ENCODE data around the gene ANXA10. TPM values are rescaled to one million over a fixed set of nuclear protein-coding genes. Genes with fewer than 3 reads are reported as not detected.
"Not testable (repeated sequence)": the region's sequence is repeated elsewhere in the genome, so short reads cannot be mapped to it uniquely, and the experiment has no call there.

ANXA10 gene
- total RNA-seq, 1 experiment from 2014 or later = 2.5 TPM

DNA sequence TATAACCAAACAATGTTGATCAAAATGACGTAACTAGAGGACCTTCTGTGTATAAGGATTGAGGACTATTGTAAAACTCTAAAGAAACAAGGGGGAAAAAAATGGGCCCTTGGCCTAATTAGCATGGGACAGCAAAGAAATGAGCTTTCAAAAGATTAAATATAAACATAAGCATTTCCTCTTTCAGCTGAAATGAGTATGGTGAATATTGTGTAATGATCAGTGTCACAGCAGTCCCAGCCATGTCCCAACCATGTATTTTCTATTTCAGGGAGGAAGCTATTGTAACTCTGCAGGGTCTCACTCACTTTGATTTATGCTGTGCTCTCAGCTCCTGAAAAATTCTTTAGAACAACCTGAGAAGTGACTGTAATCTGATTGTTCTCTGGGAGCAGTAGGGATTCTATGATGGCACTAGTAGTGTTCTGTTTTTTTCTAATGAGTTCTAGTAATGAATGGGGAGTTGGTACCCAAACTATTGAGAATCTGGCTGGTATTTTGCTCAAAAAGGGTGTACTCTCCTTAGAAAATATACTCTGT is 25.8 kb downstream of the ANXA10 start:
- no peak for DNase-seq (ENCODE audit: extremely low read depth, low read depth)

DNA sequence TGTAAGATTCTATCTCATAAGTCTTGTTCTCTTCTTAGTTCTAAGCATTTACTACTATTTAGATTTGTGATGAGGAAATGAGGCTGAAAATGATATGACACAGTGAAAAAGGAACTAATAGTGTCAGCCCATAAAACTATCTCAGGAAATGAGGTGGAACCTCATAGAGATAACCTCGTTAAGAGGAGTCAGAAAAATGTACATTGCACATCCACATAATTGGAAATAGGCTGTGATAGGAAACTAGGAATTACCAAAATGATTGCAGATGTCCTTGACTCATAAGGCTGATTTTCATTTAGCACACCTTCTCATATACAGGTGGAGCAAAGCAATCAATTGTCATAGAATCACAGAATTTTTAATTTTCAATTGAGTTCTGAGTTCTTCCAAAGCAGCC is 26.8 kb downstream of the ANXA10 start:
- no peak for DNase-seq (ENCODE audit: extremely low read depth, low read depth)

DNA sequence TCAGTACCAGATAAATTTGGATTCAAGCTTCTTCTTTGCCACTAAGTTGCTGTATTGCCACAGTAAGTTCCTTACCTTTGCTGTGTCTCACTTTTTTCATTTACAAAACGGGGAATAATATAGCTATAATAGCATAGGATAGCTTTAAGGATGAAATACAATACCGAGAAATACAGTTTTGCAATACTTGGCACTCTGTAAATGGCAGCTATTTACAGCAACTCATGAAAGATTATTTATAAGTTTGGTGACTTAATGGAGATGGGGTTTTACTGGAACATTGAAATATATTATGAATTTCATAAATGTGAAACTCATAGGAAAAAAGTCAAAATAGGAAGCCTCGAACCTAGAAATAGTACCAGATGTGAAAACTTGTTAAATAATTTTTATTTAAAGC is 27.6 kb downstream of the ANXA10 start:
- no peak for DNase-seq (ENCODE audit: extremely low read depth, low read depth)

DNA sequence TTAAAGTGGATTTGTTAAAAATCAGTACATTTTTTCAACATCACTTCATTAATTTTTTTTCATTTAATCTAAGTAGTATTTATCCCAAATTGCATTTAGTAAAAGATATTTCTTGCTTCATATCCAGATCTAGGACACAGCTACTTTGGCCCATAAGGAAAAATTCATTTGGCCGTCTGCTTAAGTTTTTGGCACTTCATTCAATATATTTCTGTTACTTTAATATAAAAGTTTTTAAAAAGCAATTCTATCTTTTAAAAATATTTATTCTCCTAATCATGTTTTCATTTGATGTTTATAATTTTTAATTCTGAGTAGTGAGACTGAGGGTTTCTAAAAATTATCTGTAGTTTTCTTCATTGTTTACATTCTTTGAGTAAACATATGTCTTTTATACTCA is 28.5 kb downstream of the ANXA10 start:
- no peak for DNase-seq (ENCODE audit: extremely low read depth, low read depth)

DNA sequence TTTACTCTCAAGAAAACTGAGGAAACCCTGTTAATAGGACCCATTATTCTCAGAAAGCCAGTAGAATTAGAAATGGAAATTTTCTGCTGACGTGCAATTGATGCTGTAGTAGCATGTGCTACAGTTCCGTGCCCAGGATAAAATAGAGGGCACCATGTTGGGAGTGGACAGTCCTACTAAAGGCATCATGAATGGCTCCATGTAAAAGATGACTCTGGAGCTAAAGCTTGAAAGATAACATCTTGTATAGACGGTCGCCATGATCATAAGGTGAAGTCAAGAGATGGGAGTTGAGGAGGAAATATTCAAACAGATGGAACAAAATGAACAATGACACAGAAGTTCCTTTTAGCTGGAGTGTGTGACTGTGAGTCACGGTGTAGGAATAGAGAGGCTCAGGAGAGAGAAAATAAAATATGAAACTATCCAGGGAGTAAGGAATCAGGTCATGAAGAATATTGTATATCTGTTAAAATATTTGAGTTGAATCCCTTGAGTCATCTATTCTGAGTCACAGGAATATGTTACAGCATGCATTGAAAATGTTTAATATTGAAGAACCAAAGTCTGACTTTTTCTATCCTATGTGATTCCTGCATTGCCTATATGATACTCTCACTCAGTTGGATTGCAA is 31.8 kb downstream of the ANXA10 start:
- peak; percentile 33 for DNase-seq (ENCODE audit: extremely low read depth, low read depth)

DNA sequence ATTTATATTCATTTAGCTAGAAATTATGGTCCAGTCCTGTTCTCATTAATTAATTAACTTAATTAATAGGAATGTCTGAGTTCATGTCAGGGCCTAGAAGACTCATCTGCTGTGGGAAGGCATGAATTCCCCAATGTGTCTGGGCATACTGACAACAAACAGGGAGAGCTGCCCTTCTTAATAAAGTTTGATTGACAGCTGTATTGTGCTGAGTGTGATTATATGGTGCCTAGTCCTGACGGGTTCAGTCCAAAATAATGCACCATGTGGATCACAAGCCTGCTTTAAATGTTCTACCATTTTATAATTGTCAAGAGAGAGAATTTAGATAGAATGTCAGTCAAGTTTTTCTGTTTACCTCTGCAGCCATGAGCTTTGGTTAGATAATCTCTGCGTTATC is 34.6 kb downstream of the ANXA10 start:
- no peak for DNase-seq (ENCODE audit: extremely low read depth, low read depth)

DNA sequence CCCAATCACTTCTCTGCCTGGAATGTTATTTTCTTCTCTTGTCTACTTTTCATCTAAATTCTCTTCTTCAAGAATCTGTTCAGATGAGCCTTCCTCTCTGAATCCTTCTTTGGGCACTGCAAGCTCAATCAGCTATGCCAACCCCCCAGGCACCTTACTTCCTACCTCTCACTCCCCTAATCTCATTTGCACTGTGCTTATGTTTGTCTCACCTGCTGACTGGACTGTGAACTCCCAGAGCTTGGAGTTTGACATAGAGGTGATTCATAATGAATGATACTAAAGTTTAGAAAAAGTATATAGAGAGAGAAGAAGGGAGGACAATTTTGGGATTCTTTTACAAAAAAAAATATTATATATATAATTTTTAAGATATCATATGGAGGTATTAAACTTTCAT is 36.3 kb downstream of the ANXA10 start:
- no peak for DNase-seq (ENCODE audit: extremely low read depth, low read depth)

DNA sequence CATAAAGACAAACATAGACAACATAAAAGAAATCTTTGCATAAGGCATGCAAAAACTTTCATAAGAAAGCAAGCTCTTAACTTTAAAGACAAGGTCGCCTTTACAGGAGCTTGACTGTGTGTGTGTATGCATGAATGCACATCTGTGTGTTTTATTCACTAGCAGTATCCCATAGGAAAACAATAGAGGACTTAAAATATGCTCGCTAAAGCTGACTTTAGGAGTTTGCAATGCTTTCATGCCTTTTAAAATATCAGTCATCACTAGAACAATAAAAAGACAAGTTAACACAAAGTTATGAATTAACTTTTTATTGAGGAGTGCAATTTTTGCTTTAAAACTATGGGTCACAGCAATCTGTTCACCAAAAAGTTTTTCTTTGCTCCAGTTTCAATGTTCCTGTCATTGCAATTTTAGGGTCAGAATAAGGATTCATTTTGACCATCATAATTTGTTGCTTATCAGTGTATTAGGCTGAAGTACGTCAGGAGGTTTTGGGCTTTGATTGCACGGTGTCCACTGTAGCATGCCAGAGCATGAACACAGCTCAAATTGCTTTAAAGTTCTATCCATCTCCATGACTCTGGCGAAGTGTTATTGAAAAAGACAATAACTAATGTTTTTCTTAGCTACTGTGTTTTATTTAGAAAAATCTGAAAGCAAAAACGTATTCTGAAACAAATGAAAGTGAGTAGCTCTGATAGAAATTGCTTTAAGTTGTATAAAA is 36.9 kb downstream of the ANXA10 start:
- DNase-seq (ENCODE audit: extremely low read depth, low read depth) = no peak

DNA sequence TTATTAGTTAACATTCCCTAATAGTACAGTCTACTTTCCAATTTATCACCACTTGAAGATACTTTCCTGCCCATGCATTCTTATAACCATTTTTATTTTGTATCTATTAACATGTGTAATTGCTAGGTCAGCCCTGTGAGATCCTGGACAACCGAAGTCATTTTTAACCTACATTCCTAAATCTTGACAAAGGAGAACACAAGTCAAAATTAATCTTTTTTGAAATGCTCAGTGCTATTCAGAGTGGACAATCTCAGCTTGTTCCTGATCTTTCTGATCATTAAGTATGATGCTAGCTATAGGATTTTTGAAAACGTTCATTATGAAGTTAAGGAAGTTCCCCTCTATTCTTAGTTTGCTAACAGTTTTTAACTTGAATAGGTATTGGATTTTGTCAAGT is 37.5 kb downstream of the ANXA10 start:
- DNase-seq (ENCODE audit: extremely low read depth, low read depth) = no peak

DNA sequence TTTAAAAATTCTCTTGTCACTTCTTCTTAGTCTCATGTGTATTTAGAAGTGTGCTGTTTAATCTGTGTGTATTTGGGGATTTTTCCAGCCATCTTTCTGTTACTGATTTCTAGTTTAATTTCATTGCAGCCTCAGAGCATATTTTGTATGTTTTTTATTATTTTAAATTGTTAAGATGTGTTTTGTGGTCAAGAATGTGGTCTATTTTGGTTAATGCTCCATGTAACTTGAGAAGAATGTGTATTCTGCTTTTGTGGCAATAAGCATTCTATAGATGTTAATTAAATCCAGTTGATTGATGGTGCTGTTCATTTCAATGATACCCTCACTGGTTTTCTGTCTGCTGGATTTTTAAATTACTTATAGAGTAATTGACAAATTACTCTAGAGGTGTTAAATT is 38.9 kb downstream of the ANXA10 start:
- DNase-seq (ENCODE audit: extremely low read depth, low read depth) = no peak

DNA sequence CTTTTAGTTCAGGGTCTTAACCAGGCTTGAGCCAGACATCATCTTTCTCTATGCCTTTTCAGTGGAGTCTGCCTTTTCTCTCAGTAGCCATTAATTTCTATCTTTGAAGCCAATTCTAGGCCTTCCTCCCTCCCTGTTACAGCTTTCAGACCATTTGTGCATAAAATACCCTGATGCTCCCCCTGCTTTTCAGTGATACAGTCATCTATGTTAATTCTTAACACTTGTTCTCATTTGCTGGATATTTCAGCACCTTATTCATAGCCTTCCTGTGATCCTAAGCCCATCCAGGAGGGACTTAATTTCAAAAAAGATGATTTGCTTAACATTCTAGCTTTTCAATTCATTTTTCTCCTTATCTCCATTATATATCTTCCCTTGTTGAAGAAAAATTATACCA is 42.3 kb downstream of the ANXA10 start:
- no peak for DNase-seq (ENCODE audit: extremely low read depth, low read depth)

DNA sequence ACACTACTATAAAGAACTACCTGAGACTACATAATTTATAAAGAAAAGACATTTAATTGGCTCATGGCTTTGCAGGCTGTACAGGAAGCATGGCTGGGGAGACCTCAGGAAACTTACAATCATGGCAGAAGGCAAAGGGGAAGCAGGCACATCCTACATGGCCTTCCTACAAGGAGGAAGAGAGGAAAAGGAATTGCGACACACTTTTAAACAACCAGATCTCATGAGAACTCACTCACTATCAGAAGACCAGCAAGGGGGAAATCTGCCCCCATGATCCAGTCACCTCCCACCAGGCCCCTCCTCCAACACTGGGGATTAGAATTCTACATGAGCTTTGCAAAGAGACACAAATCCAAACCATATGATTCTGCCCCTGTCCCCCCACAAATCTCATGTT is 43.5 kb downstream of the ANXA10 start:
- not testable (repeated sequence) for DNase-seq (ENCODE audit: extremely low read depth, low read depth)

DNA sequence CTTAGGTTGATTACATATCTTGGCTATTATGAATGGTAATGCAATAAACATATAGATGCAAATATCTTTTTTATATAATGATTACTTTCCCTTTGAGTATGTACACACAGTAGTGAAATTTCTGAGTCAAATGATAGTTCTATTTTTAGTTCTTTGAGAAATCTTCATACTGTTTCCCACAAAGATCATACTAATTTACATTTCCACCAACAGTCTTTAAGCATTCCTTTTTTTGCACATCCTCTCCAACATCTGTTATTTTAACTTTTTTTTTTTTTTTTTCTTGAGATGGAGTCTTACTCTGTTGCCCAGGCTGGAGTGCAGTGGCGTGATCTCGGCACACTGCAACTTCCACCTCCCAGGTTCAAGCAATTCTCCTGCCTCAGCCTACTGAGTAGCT is 45.4 kb downstream of the ANXA10 start:
- DNase-seq (ENCODE audit: extremely low read depth, low read depth) = not testable (repeated sequence)

DNA sequence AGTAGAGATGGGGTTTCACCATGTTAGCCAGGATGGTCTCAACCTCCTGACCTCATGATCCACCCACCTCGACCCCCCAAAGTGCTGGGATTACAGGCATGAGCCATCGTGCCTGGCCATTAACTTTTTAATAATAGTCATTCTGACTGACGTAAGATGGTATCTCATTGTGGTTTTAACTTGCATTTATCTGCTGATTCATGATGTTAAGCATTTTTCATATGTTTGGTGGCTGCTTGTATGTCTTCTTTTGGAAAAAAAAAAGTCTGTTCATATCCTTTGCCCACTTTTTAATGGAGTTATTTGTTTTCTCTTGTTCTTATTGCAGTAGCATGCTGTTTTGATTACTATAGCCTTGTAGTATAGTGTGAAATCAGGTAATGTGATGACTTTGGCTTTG is 45.8 kb downstream of the ANXA10 start:
- peak; percentile 59 for DNase-seq (ENCODE audit: extremely low read depth, low read depth)

DNA sequence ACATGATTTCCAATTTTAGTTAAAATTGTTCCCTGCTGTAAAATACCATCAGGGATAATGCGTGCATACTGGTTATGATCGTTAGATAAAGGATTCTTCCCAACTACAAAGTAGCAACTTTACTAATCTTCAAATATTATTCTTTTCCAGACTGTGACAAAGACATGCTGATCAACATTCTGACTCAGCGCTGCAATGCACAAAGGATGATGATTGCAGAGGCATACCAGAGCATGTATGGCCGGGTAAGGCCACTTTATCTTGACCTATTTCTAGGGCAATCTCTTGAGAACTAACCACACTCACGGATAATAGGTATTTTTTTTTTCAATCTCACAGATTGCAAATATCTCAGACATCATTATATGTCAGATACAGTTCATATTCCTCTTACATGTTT is 47.0 kb downstream of the ANXA10 start:
- DNase-seq (ENCODE audit: extremely low read depth, low read depth) = peak; percentile 55

DNA sequence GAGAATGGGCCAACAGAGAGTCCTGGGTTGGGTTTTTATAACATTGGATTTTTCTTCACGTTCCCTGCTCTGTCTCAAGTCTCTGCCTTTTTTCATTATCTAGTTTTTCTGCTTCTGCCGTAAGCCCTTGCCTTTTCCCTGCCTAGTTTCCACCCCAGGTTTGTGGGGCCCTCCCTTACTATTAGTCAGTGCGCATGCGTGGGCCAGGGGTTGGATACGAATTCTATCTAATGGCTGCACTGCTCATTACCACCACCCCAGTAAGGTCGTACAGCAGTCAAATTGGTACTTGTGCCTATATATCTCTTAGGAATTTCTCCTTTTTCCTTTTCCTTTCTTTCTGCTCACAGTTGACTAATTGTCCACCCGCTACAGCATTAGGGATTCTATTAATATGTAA is 49.4 kb downstream of the ANXA10 start:
- no peak for DNase-seq (ENCODE audit: extremely low read depth, low read depth)

DNA sequence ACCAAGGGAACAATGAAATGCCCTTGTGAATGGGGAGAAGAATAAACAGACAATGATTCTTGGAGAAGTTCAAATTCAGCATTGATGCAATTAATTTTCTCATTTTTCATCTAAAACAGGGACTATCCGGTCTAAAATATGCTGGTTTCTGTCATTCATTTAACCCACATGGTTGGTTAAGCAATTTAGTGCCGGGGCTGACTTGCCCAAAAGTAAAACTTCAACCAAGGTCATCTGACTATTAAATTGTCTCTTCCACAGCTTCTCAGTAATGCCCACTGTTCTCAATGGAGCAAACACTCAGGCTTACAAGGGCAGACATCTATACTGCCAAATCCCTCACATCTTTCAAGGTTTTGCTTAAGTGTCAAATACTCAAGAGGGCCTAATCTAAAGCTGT is 51.3 kb downstream of the ANXA10 start:
- no peak for DNase-seq (ENCODE audit: extremely low read depth, low read depth)

DNA sequence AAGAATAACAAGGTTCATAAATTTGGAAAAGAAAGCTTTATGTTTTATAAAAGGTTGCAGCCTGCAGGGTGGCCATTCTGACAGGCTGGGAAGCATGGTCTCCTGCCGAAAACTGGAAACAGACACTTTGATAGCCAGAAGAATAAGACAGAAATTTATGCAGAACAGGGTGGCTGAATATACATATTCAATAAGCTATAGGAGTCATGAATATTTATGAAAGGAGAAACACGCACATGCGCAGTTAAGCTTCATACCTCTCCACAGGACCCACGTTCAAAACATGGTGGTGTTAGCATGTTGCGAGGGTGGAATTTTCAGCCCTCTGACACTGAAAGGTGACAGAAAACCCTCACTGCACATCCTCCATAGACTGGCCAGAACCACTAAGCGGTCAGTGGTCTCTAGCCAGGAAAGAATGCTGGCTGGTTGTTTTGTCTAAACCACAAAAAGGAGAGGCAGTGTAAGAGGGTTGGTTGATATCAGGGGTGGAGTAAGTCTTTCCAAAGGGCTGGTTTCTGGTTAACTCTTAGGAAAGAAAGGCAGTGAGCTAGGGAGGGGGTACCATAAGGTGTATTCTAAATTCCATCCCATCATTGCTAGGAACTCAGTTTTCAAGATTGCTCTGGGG is 58.2 kb downstream of the ANXA10 start:
- no peak for DNase-seq (ENCODE audit: extremely low read depth, low read depth)

DNA sequence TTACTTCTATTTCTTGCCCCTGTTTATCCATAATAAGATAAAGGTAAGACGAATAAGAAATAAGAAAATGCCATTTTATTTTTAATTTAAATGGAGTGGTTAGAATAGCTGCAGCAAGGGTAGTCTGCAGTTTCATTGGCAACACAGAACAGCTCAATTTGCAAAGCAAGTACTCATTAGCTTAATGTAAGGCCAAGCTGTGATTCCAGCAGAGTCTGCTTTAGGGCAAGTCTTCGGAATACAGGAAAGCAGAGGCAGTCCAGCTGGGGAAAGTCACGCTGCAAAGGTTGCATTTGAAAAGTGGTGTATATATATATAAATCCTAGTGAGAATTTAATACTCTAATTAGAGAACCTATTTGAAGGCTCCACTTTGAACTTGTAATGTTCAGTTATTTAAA is 59.0 kb downstream of the ANXA10 start:
- DNase-seq (ENCODE audit: extremely low read depth, low read depth) = no peak

DNA sequence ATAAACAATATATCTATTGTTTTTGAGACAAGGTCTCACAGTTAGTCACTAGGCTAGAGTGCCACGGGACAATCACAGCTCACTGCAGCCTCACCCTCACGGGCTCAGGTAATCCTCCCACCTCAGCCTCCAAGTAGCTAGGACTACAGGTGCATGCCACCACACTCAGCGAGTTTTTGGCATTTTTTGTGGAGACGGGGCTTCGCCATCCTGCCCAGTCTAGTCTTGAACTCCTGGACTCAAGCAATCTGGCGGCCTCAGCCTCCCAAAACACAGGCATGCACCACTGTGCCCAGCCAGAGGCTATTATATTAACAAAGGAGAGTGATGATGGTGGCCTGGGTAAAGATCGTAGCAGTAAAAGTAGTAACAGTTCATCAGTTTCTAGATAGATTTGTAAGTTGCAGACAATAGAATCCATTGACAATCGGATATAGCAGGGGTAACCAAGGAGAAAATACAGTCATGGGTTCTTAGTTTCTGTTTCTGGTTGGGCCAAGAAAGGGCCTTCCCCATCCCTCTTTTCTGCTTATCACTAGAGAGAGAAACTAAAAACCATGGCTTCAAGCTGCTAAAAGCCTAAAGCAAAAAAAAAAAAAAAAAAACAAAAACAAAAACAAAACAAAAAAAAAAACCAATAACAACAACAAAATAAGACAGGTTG is 60.6 kb downstream of the ANXA10 start:
- DNase-seq (ENCODE audit: extremely low read depth, low read depth) = no peak
